IMR-90 (cell line): ENCODE data around the gene WFDC12. TPM values are rescaled to one million over a fixed set of nuclear protein-coding genes. Genes with fewer than 3 reads are reported as not detected.
A peak's percentile ranks its signal among the peaks of the same experiment; 100 is the strongest.

Experiments
- ATAC-seq: fragments of 200-7000 bp; cut with Tn5 transposase; 2 replicates; pipeline ENCODE4 v1.9.1; 2020; ENCODE audit warnings: low read depth, mild to moderate bottlenecking, moderate library complexity
- BruUV-seq: library from RNA; stranded (reverse); fragments of 400-500 nt; replicated peaks from 2 replicates; lab custom pipeline; 2021; lab: Mats Ljungman, UMichigan
- CTCF ChIA-PET: fragments of 300-600 bp; formaldehyde crosslinking; extraction: SDS; loops from one replicate; lab custom pipeline; 2021; ENCODE audit warnings: antibody characterized with exemption; lab: Yijun Ruan, JAX
- POLR2A ChIA-PET: fragments of 300-600 bp; sonication (Branson Sonifier 250); formaldehyde crosslinking; loops from one replicate; lab custom pipeline; 2022; ENCODE audit warnings: antibody characterized with exemption; ENCODE audit not compliant: unreplicated experiment; lab: Charles Lee
- DNase-seq: peaks from one replicate; pipeline ENCODE4 v3.0.0; 2013
- H2AFZ ChIP-seq: replicated peaks from 2 replicates; pipeline ENCODE3; 2013; ENCODE audit warnings: low read length, mild to moderate bottlenecking; ENCODE audit not compliant: poor library complexity
- H2AK5ac ChIP-seq: 2 replicates; pipeline ENCODE4 v1.6.1; 2013; ENCODE audit warnings: low read depth, low read length, inconsistent platforms
- H2AK9ac ChIP-seq: replicated peaks from 2 replicates; pipeline ENCODE3; 2013; ENCODE audit warnings: mild to moderate bottlenecking, low read depth, low read length, moderate library complexity; ENCODE audit not compliant: poor library complexity
- H2BK120ac ChIP-seq: 2 replicates; pipeline ENCODE4 v1.6.1; 2013; ENCODE audit warnings: low read depth, low read length, inconsistent platforms
- H2BK15ac ChIP-seq: 3 replicates; pipeline ENCODE4 v1.6.1; 2013; ENCODE audit warnings: low read depth, low read length, inconsistent platforms
- H2BK20ac ChIP-seq: 2 replicates; pipeline ENCODE4 v1.6.1; 2013; ENCODE audit warnings: low read depth, mild to moderate bottlenecking, inconsistent platforms, low read length, moderate library complexity
- H2BK5ac ChIP-seq: 2 replicates; pipeline ENCODE4 v1.6.1; 2013; ENCODE audit warnings: mild to moderate bottlenecking, low read depth, low read length, inconsistent platforms; ENCODE audit not compliant: poor library complexity, severe bottlenecking
- H3K14ac ChIP-seq: replicated peaks from 2 replicates; pipeline ENCODE4 v1.6.1; 2013; ENCODE audit warnings: low read depth, low read length, inconsistent platforms
- H3K18ac ChIP-seq: 2 replicates; pipeline ENCODE4 v1.6.1; 2013; ENCODE audit warnings: low read depth, low read length, control low read depth
- H3K23ac ChIP-seq: 2 replicates; pipeline ENCODE4 v1.6.1; 2013; ENCODE audit warnings: low read depth, low read length, inconsistent platforms
- H3K27ac ChIP-seq: 2 replicates; pipeline ENCODE4 v1.5.1; 2013; ENCODE audit warnings: mild to moderate bottlenecking, control low read depth, low read length; ENCODE audit not compliant: insufficient read depth
- H3K27me3 ChIP-seq: 2 replicates; pipeline ENCODE4 v1.6.1; 2013; ENCODE audit warnings: low read length; ENCODE audit not compliant: control insufficient read depth, insufficient read depth
- H3K36me3 ChIP-seq: 2 replicates; pipeline ENCODE4 v1.6.1; 2013; ENCODE audit warnings: low read length, mixed read lengths; ENCODE audit not compliant: control insufficient read depth, insufficient read depth
- H3K4ac ChIP-seq: 2 replicates; pipeline ENCODE4 v1.6.1; 2013; ENCODE audit warnings: low read depth, low read length, inconsistent platforms
- H3K4me1 ChIP-seq: 2 replicates; pipeline ENCODE4 v1.6.1; 2013; ENCODE audit warnings: low read length, mixed read lengths; ENCODE audit not compliant: control insufficient read depth, insufficient read depth
- H3K4me2 ChIP-seq: 2 replicates; pipeline ENCODE4 v1.6.1; 2013; ENCODE audit warnings: low read depth, mild to moderate bottlenecking, control low read depth, low read length, moderate library complexity
- H3K4me3 ChIP-seq: 2 replicates; pipeline ENCODE4 v1.5.1; 2013; ENCODE audit warnings: low read depth, mild to moderate bottlenecking, control low read depth, low read length, moderate library complexity; ENCODE audit not compliant: insufficient read depth
- H3K56ac ChIP-seq: 2 replicates; pipeline ENCODE4 v1.6.1; 2013; ENCODE audit warnings: low read length, inconsistent platforms; ENCODE audit not compliant: insufficient read depth; ENCODE audit errors: extremely low read depth
- H3K79me1 ChIP-seq, 2 experiments: 2 replicates each; pipeline ENCODE4 v1.6.1; 2013; ENCODE audit warnings: low read length in 2 of 2, inconsistent platforms in 1 of 2, low read depth in 1 of 2
- H3K9ac ChIP-seq: 2 replicates; pipeline ENCODE4 v1.6.1; 2013; ENCODE audit warnings: low read depth, low read length, control low read depth
- H3K9me1 ChIP-seq: 2 replicates; pipeline ENCODE4 v1.6.1; 2013; ENCODE audit warnings: low read length, inconsistent platforms; ENCODE audit not compliant: insufficient read depth
- H3K9me3 ChIP-seq: 2 replicates; pipeline ENCODE4 v1.6.1; 2013; ENCODE audit warnings: low read length; ENCODE audit not compliant: control insufficient read depth, insufficient read depth
- H4K20me1 ChIP-seq: 2 replicates; pipeline ENCODE4 v1.6.1; 2013; ENCODE audit warnings: low read length, inconsistent platforms; ENCODE audit not compliant: insufficient read depth
- H4K5ac ChIP-seq: 2 replicates; pipeline ENCODE4 v1.6.1; 2013; ENCODE audit warnings: mild to moderate bottlenecking, low read depth, low read length, control low read depth
- H4K8ac ChIP-seq, 2 experiments: 2 replicates each; pipeline ENCODE4 v1.6.1; 2013; ENCODE audit warnings: low read depth in 2 of 2, low read length in 2 of 2, control low read depth in 1 of 2, inconsistent platforms in 1 of 2
- H4K91ac ChIP-seq: 2 replicates; pipeline ENCODE4 v1.6.1; 2013; ENCODE audit warnings: low read depth, low read length, inconsistent platforms; ENCODE audit not compliant: insufficient read depth
- BHLHE40 ChIP-seq: fragments of 150-350 bp; IDR thresholded peaks from 2 replicates; pipeline ENCODE4 v1.6.1; 2016; ENCODE audit warnings: mild to moderate bottlenecking, low read depth, low read length
- CEBPB ChIP-seq: IDR thresholded peaks from 2 replicates; pipeline ENCODE4 v1.6.1; 2012; ENCODE audit warnings: low read depth, low read length, improper control_type of control experiment
- FOS ChIP-seq: fragments of 150-350 bp; IDR thresholded peaks from 2 replicates; pipeline ENCODE4 v1.6.1; 2016; ENCODE audit warnings: low read depth, low read length
- MAZ ChIP-seq: IDR thresholded peaks from 2 replicates; pipeline ENCODE4 v1.6.1; 2012; ENCODE audit warnings: low read depth, mild to moderate bottlenecking, low read length, improper control_type of control experiment, moderate library complexity, borderline replicate concordance
- NFE2L2 ChIP-seq: fragments of 150-350 bp; IDR thresholded peaks from 2 replicates; pipeline ENCODE4 v1.6.1; 2016; ENCODE audit warnings: low read depth, mild to moderate bottlenecking, low read length
- RCOR1 ChIP-seq: IDR thresholded peaks from 2 replicates; pipeline ENCODE4 v1.6.1; 2012; ENCODE audit warnings: mild to moderate bottlenecking, low read length, improper control_type of control experiment; ENCODE audit not compliant: insufficient replicate concordance
- RFX5 ChIP-seq: IDR thresholded peaks from 2 replicates; pipeline ENCODE4 v1.8.0; 2012; ENCODE audit warnings: low read depth, mild to moderate bottlenecking, low read length, moderate library complexity
- SMC3 ChIP-seq: fragments of 150-350 bp; IDR thresholded peaks from 2 replicates; pipeline ENCODE4 v1.6.1; 2016; ENCODE audit warnings: low read depth, mild to moderate bottlenecking, antibody characterized with exemption, low read length, moderate library complexity
- WGBS, 2 experiments: methylation state at CpG; one replicate each; pipeline versions ENCODE4 v1.1.5 to v1.1.7; 2013; ENCODE audit warnings: missing lambda C conversion rate in 2 of 2; ENCODE audit not compliant: insufficient read length in 1 of 2; ENCODE audit errors: extremely low coverage in 2 of 2; 5-methylcytosine and 5-hydroxymethylcytosine counted together
- dilution Hi-C: fragments of 300-500 bp; cut with HindIII; formaldehyde crosslinking; loops from one replicate; pipeline ENCODE4 v1.14.3; 2018; ENCODE audit warnings: low sequenced_read_pairs; ENCODE audit not compliant: unreplicated experiment
- in situ Hi-C: fragments of 300-500 bp; cut with MboI; formaldehyde crosslinking; loops from 3 replicates; pipeline ENCODE4 v1.14.3; 2019; ENCODE audit warnings: low sequenced_read_pairs, inconsistent platforms, mixed read lengths
- intact Hi-C: fragments of 100-400 bp; cut with micrococcal nuclease; formaldehyde crosslinking; loops from 2 replicates; pipeline ENCODE4 v1.10.0; 2022
- polyA plus RNA-seq, 3 experiments: library from polyadenylated mRNA; depleted of rRNA; stranded (reverse); fragments of >200 nt; gene quantifications; 2 replicates each; pipeline ENCODE4 v1.2.3, GENCODE V29; 2012; ENCODE audit warnings: low replicate concordance in 1 of 3
- total RNA-seq: library from RNA; depleted of rRNA; stranded (reverse); fragments of >200 nt; gene quantifications from 2 replicates; pipeline ENCODE4 v1.2.3, GENCODE V29; 2012
- TF ChIP-seq, protein P1 (sequence below): fragments of 150-350 bp; IDR thresholded peaks from 2 replicates; pipeline ENCODE4 v1.6.1; 2016; ENCODE audit warnings: low read depth, mild to moderate bottlenecking, low read length, moderate library complexity, borderline replicate concordance
- TF ChIP-seq, protein P2 (sequence below): fragments of 150-350 bp; IDR thresholded peaks from 2 replicates; pipeline ENCODE4 v1.6.1; 2017; ENCODE audit warnings: mild to moderate bottlenecking, antibody characterized with exemption, low read length, low read depth
- TF ChIP-seq, protein P3 (sequence below): conservative IDR thresholded peaks from 2 replicates; pipeline ENCODE4 v1.5.1; 2012; ENCODE audit warnings: mild to moderate bottlenecking, low read depth, low read length, improper control_type of control experiment

Gene WFDC12
- total and polyA plus RNA-seq, 2 of the 4 experiments (the other 2 are of a cell fraction), result not detected

DNA sequence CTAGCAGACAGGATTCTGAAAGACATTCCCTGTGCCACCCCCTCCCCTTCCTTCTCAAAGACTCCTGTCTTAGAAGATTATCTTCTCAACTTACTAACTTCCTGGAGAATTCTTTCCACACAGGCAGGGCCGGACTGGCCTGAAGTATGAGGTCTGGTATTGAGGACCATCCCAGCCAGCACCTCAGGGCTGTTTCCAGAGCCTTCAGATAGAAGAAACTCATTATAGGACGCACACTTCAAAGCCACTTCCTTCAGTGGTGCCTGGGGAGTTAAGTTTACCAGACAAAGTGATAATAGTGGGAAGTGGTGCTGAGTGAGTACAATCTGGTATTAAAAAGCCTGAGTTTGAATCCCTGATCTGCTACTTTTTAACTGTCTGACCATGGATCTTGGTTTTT, 39.0 kb downstream of the WFDC12 start:
- peak overlapping the region; percentile 10 for H2BK5ac ChIP-seq
- no peak overlapping the region for H2BK20ac ChIP-seq
- H2AFZ ChIP-seq, result no peak overlapping the region
- no peaks in the 10 kb centered on the region for H3K9me3 ChIP-seq
- ChIA-PET POLR2A (no interaction called here), CTCF (no interaction called here)
- no peak overlapping the region for H3K4ac ChIP-seq
- ATAC-seq, result no peak
- H3K4me1 ChIP-seq, result peaks cover 20% of the 10 kb centered on the region
- H2AK9ac ChIP-seq, result no peak overlapping the region
- in situ Hi-C loops (loop anchor here (5.0 kb wide), 1 partner anchor 38 kb away; no protein-coding TSS in a partner anchor), dilution Hi-C loops (no loop called here), intact Hi-C loops (loop anchor here (5.0 kb wide), 1 partner anchor 33 kb away; no protein-coding TSS in a partner anchor)
- H4K20me1 ChIP-seq, result no peaks in the 10 kb centered on the region
- H4K91ac ChIP-seq, result no peak overlapping the region
- no peaks in the 10 kb centered on the region; a peak in 1 of 4 replicates for H3K79me1 ChIP-seq
- H3K36me3 ChIP-seq, result 0 out of 2 replicates have a peak, but pooled peaks cover 1% of the 10 kb centered on the region
- no peaks in the 10 kb centered on the region for H3K27me3 ChIP-seq
- H2BK120ac ChIP-seq, result no peak overlapping the region
- DNase-seq, result no peak
- WGBS, 2 experiments, result no CpG with 5 or more reads among the region's 2 CpGs
- H4K5ac ChIP-seq, result peak overlapping the region; percentile 28; the same call in 1 of the 2 replicates
- no peak overlapping the region; the same call in 1 of the 2 replicates for H3K18ac ChIP-seq
- H4K8ac ChIP-seq, result no peak overlapping the region
- no peak overlapping the region for H3K56ac ChIP-seq
- no peak overlapping the region for H3K4me2 ChIP-seq
- H3K4me3 ChIP-seq, result no peak overlapping the region
- TF ChIP-seq RFX5 (no peak), BHLHE40 (no peak), FOS (no peak), RCOR1 (no peak), SMC3 (no peak), MAZ (no peak), CEBPB (no peak), NFE2L2 (no peak)
- TF ChIP-seq, protein P1, sequence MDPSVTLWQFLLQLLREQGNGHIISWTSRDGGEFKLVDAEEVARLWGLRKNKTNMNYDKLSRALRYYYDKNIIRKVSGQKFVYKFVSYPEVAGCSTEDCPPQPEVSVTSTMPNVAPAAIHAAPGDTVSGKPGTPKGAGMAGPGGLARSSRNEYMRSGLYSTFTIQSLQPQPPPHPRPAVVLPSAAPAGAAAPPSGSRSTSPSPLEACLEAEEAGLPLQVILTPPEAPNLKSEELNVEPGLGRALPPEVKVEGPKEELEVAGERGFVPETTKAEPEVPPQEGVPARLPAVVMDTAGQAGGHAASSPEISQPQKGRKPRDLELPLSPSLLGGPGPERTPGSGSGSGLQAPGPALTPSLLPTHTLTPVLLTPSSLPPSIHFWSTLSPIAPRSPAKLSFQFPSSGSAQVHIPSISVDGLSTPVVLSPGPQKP, result no peak
- TF ChIP-seq, protein P2, sequence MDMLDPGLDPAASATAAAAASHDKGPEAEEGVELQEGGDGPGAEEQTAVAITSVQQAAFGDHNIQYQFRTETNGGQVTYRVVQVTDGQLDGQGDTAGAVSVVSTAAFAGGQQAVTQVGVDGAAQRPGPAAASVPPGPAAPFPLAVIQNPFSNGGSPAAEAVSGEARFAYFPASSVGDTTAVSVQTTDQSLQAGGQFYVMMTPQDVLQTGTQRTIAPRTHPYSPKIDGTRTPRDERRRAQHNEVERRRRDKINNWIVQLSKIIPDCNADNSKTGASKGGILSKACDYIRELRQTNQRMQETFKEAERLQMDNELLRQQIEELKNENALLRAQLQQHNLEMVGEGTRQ, result no peak
- TF ChIP-seq, protein P3, sequence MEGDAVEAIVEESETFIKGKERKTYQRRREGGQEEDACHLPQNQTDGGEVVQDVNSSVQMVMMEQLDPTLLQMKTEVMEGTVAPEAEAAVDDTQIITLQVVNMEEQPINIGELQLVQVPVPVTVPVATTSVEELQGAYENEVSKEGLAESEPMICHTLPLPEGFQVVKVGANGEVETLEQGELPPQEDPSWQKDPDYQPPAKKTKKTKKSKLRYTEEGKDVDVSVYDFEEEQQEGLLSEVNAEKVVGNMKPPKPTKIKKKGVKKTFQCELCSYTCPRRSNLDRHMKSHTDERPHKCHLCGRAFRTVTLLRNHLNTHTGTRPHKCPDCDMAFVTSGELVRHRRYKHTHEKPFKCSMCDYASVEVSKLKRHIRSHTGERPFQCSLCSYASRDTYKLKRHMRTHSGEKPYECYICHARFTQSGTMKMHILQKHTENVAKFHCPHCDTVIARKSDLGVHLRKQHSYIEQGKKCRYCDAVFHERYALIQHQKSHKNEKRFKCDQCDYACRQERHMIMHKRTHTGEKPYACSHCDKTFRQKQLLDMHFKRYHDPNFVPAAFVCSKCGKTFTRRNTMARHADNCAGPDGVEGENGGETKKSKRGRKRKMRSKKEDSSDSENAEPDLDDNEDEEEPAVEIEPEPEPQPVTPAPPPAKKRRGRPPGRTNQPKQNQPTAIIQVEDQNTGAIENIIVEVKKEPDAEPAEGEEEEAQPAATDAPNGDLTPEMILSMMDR, result no peak
- no peak overlapping the region for H3K9ac ChIP-seq
- no peaks in the 10 kb centered on the region; the same call in 1 of the 2 replicates for H3K9me1 ChIP-seq
- H3K14ac ChIP-seq, result no peak overlapping the region
- no peak overlapping the region for H2AK5ac ChIP-seq
- H3K23ac ChIP-seq, result no peak overlapping the region
- BruUV-seq, result no TSS peak
- H3K27ac ChIP-seq, result no peak overlapping the region
- H2BK15ac ChIP-seq, result no peak overlapping the region
